HepG2 (cell line): ENCODE measurements around the gene GALNT11. TPM values are rescaled to one million over a fixed set of nuclear protein-coding genes. Genes with fewer than 3 reads are reported as not detected.

ENCODE experiments used
- ATAC-seq: fragments of 200-7000 bp; cut with Tn5 transposase; 3 replicates; pipeline ENCODE4 v1.9.1; 2020; ENCODE audit warnings: mild to moderate bottlenecking, moderate library complexity
- BruUV-seq: library from RNA; stranded (reverse); fragments of 400-500 nt; replicated peaks from 2 replicates; lab custom pipeline; 2021; lab: Mats Ljungman, UMichigan
- CTCF ChIA-PET: fragments of 300-600 bp; formaldehyde crosslinking; extraction: SDS; loops from one replicate; lab custom pipeline; 2021; ENCODE audit warnings: low total read pairs, inconsistent platforms, low intra/inter-chr PET ratio; lab: Yijun Ruan, JAX
- POLR2A ChIA-PET: fragments of 350-600 bp; sonication (Branson Sonifier 250); formaldehyde crosslinking; loops from one replicate; lab custom pipeline; 2020; ENCODE audit warnings: antibody characterized with exemption, inconsistent platforms; lab: Yijun Ruan, JAX
- DNase-seq: peaks from one replicate; pipeline ENCODE4 v3.0.0-alpha.2; 2015; ENCODE audit warnings: low spot score
- FAIRE-seq: peaks from 3 replicates; lab custom pipeline; 2011; peaks lifted over from hg19 to GRCh38; lab: Jason Lieb, UNC
- H2AFZ ChIP-seq: one replicate; pipeline ENCODE4 v1.6.1; 2011; ENCODE audit warnings: low read length, inconsistent platforms
- H3K27ac ChIP-seq: fragments of 300-600 bp; 3 replicates; pipeline ENCODE4 v1.8.0; 2011; ENCODE audit warnings: mixed run types, mild to moderate bottlenecking, mixed read lengths, low read length, inconsistent platforms; ENCODE audit not compliant: insufficient read depth; ENCODE audit errors: extremely low read length
- H3K27me3 ChIP-seq, 2 experiments: fragments of 200-600 bp in 1 of 2; 2 replicates in 1 of 2; 3 replicates in 1 of 2; pipeline versions ENCODE4 v1.6.0 to v1.8.0; 2011; ENCODE audit warnings: low read length in 2 of 2, mild to moderate bottlenecking in 2 of 2, moderate library complexity in 2 of 2, inconsistent platforms in 1 of 2; ENCODE audit not compliant: insufficient read depth in 2 of 2, control insufficient read depth in 1 of 2
- H3K36me3 ChIP-seq, 2 experiments: fragments of 200-600 bp in 1 of 2; replicated peaks in 1 of 2; 2 replicates in 1 of 2; 3 replicates in 1 of 2; pipeline versions ENCODE4 v1.5.1 to v1.8.0; 2011; ENCODE audit warnings: low read length in 2 of 2, inconsistent platforms in 1 of 2; ENCODE audit not compliant: insufficient read depth in 2 of 2, control insufficient read depth in 1 of 2
- H3K4me1 ChIP-seq: 2 replicates; pipeline ENCODE4 v1.5.1; 2012; ENCODE audit warnings: low read length, inconsistent platforms; ENCODE audit not compliant: insufficient read depth
- H3K4me2 ChIP-seq: 2 replicates; pipeline ENCODE4 v1.6.0; 2011; ENCODE audit warnings: low read depth, low read length, inconsistent platforms
- H3K4me3 ChIP-seq, 3 experiments: fragments of 200-600 bp in 1 of 3; sonication (generic), shearing (Covaris generic) in 1 of 3; replicated peaks in 1 of 3; 2 replicates each; pipeline ENCODE4 v1.5.1; 2011 to 2016; ENCODE audit warnings: low read length in 3 of 3, inconsistent platforms in 2 of 3, low read depth in 2 of 3, mild to moderate bottlenecking in 2 of 3, control low read depth in 1 of 3, mixed read lengths in 1 of 3; ENCODE audit not compliant: insufficient read depth in 1 of 3
- H3K79me2 ChIP-seq: one replicate; pipeline ENCODE4 v1.6.1; 2011; ENCODE audit warnings: low read length, inconsistent platforms; ENCODE audit not compliant: insufficient read depth
- H3K9ac ChIP-seq: 2 replicates; pipeline ENCODE4 v1.6.0; 2011; ENCODE audit warnings: mild to moderate bottlenecking, low read depth, low read length, inconsistent platforms; ENCODE audit not compliant: insufficient read depth
- H3K9me3 ChIP-seq: 2 replicates; pipeline ENCODE4 v1.5.1; 2012; ENCODE audit warnings: mild to moderate bottlenecking, low read length
- H4K20me1 ChIP-seq: 2 replicates; pipeline ENCODE4 v1.6.0; 2011; ENCODE audit warnings: inconsistent platforms, mild to moderate bottlenecking, low read length, moderate library complexity; ENCODE audit not compliant: insufficient read depth
- ESRRA ChIP-seq: sonication (generic); formaldehyde crosslinking; IDR thresholded peaks from 2 replicates; pipeline ENCODE4 v1.5.1; 2020; ENCODE audit warnings: mild to moderate bottlenecking, low read depth, missing genetic modification reagents
- FIP1L1 ChIP-seq: fragments of 200-400 bp; formaldehyde crosslinking; IDR thresholded peaks from 2 replicates; pipeline ENCODE4 v1.6.1; 2018; ENCODE audit warnings: low read depth, mild to moderate bottlenecking, low read length, moderate library complexity, borderline replicate concordance; ENCODE audit not compliant: insufficient read depth
- IKZF4 ChIP-seq: sonication (generic); formaldehyde crosslinking; IDR thresholded peaks from 2 replicates; pipeline ENCODE4 v1.5.1; 2020; ENCODE audit warnings: borderline replicate concordance, mild to moderate bottlenecking, low read depth, missing genetic modification reagents; ENCODE audit errors: not compliant biosample characterization
- NFIC ChIP-seq: IDR thresholded peaks from 2 replicates; pipeline ENCODE4 v1.6.1; 2012; ENCODE audit warnings: mild to moderate bottlenecking, low read length, inconsistent platforms
- POLR2AphosphoS5 ChIP-seq: IDR thresholded peaks from 2 replicates; pipeline ENCODE4 v1.6.1; 2012; ENCODE audit warnings: low read depth, low read length
- SOX5 ChIP-seq: IDR thresholded peaks from 2 replicates; pipeline ENCODE4 v1.6.1; 2016; ENCODE audit warnings: borderline replicate concordance
- TBX3 ChIP-seq: fragments of 450-650 bp; IDR thresholded peaks from 2 replicates; pipeline ENCODE4 v1.6.1; 2017; ENCODE audit warnings: antibody characterized with exemption, mild to moderate bottlenecking, inconsistent platforms, borderline replicate concordance
- YEATS2 ChIP-seq: sonication (generic); formaldehyde crosslinking; IDR thresholded peaks from 2 replicates; pipeline ENCODE4 v1.4.0; 2020; ENCODE audit warnings: missing genetic modification reagents, borderline replicate concordance
- ZNF280D ChIP-seq: sonication (generic); formaldehyde crosslinking; IDR thresholded peaks from 2 replicates; pipeline ENCODE4 v1.5.1; 2020; ENCODE audit warnings: mild to moderate bottlenecking, missing genetic modification reagents
- ZNF354B ChIP-seq: sonication (generic); formaldehyde crosslinking; IDR thresholded peaks from 2 replicates; pipeline ENCODE4 v1.8.0; 2022; ENCODE audit warnings: mild to moderate bottlenecking, missing genetic modification reagents
- ZNF577 ChIP-seq: sonication (generic); formaldehyde crosslinking; IDR thresholded peaks from 2 replicates; pipeline ENCODE4 v1.4.0; 2020; ENCODE audit warnings: mild to moderate bottlenecking, low read depth, missing genetic modification reagents, borderline replicate concordance
- ZNF784 ChIP-seq: sonication (generic); formaldehyde crosslinking; IDR thresholded peaks from 2 replicates; pipeline ENCODE4 v1.5.1; 2020; ENCODE audit warnings: missing genetic modification reagents, mild to moderate bottlenecking, borderline replicate concordance
- ZNF850 ChIP-seq: sonication (generic); formaldehyde crosslinking; conservative IDR thresholded peaks from 2 replicates; pipeline ENCODE4 v1.9.0; 2021; ENCODE audit warnings: mild to moderate bottlenecking, missing genetic modification reagents
- WGBS: methylation state at CpG from one replicate; pipeline ENCODE4 v1.1.6; 2017; ENCODE audit warnings: low lambda C conversion rate; 5-methylcytosine and 5-hydroxymethylcytosine counted together
- in situ Hi-C: cut with HindIII; loops from 2 replicates; pipeline ENCODE4 v1.10.0; 2017; ENCODE audit warnings: low pct_unique_long_range_greater_than_20kb; ENCODE audit not compliant: extremely low pct_ligation_motif_present
- intact Hi-C: fragments of 100-400 bp; cut with micrococcal nuclease; formaldehyde crosslinking; loops from one replicate; pipeline ENCODE4 v1.10.0; 2022; ENCODE audit not compliant: unreplicated experiment
- polyA plus RNA-seq, 8 experiments: library from polyadenylated mRNA; depleted of rRNA in 3 of 8; stranded (reverse) in 7 of 8; unstranded in 1 of 8; fragments of >200 nt; fragmentation: Illumina TruSeq in 4 of 8; extraction: Trizol in 4 of 8; gene quantifications; 2 replicates each; pipeline versions ENCODE4 v1.2.1 to v1.2.3, GENCODE V29; 2011 to 2016; ENCODE audit warnings: low read depth in 4 of 8, missing spikeins in 1 of 8, mixed read lengths in 1 of 8; ENCODE audit not compliant: insufficient read depth in 1 of 8
- total RNA-seq, 5 experiments: library from RNA; depleted of rRNA; stranded (reverse); fragments of >200 nt; fragmentation: Illumina TruSeq; extraction: Trizol; gene quantifications; 2 replicates each; pipeline ENCODE4 v1.2.3, GENCODE V29; 2016; ENCODE audit warnings: low read depth in 1 of 5

The GALNT11 gene
- total and polyA plus RNA-seq, 2 of the 13 experiments (the other 11 are each of a cell fraction or from before 2014, with no cell fraction given), result 9.3 to 16.3 TPM

- Histone ChIP-seq H3K4me1 (no peaks in the 10 kb centered on the region), H3K27ac (no peak overlapping the region), H2AFZ (no peak overlapping the region), H3K27me3 (no peaks in the 10 kb centered on the region), H3K4me2 (no peak overlapping the region), H3K9ac (no peak overlapping the region), H3K4me3 (no peak overlapping the region), H4K20me1 (no peaks in the 10 kb centered on the region), H3K36me3 (peaks cover 16 to 67% of the 10 kb centered on the region in 2 experiments), H3K9me3 (no peaks in the 10 kb centered on the region), H3K79me2 (no peaks in the 10 kb centered on the region)
- DNase-seq (no peak), FAIRE-seq (no peak), ATAC-seq (no peak)
- intact Hi-C loops, result no loop called here
- TSS peak; percentile 17 for BruUV-seq
- 97% methylated on average over 12 of the region's 12 CpGs for WGBS
- in situ Hi-C loops, result no loop called here
- POLR2A ChIA-PET, result no interaction called here
- TF ChIP-seq POLR2AphosphoS5 (no peak), TBX3 (no peak), ZNF577 (CRISPR knock-in tag) (no peak), SOX5 (no peak), IKZF4 (CRISPR knock-in tag) (no peak), YEATS2 (CRISPR knock-in tag) (no peak), ESRRA (CRISPR knock-in tag) (no peak), ZNF280D (no peak), ZNF784 (no peak), NFIC (no peak), FIP1L1 (no peak), ZNF354B (CRISPR knock-in tag) (no peak), ZNF850 (CRISPR knock-in tag) (no peak)
- CTCF ChIA-PET, result no interaction called here
These were observed 119.2 kb downstream of the GALNT11 start for GRCh38 chr7:152144557-152145245.
